ENCODE measurements around the gene GDI2.

GRCh38 chr10:5764422-5765297 lies 48.6 kb downstream of the GDI2 start:
- TF ChIP-seq CTCF (IDR thresholded peaks at IDR 0.05; ENCODE audit: low read depth, low read length) (no peak), EZH2phosphoT487 (IDR thresholded peaks at IDR 0.05; ENCODE audit: low read depth) (no peak)
